ENCODE measurements around the gene ALDH1L2. TPM values are rescaled to one million over a fixed set of nuclear protein-coding genes. Genes with fewer than 3 reads are reported as not detected.

Gene ALDH1L2
- polyA plus RNA-seq, 1 donor from 2014 or later = 0.35 TPM

- Histone ChIP-seq H3K27me3 (ENCODE audit: insufficient read depth, low read depth, low read length) (no peaks in the 10 kb centered on the region), H3K36me3 (ENCODE audit: insufficient read depth, low read length) (no peaks in the 10 kb centered on the region), H3F3A (ENCODE audit: insufficient read depth, low read length, poor library complexity, severe bottlenecking) (no peaks in the 10 kb centered on the region), H3K27ac (ENCODE audit: low read length) (no peak overlapping the region), H3K9me3 (ENCODE audit: low read length) (no peaks in the 10 kb centered on the region), H3K79me2 (replicated peaks; ENCODE audit: insufficient read depth, low read length) (no peaks in the 10 kb centered on the region), H2AFZ (ENCODE audit: low read depth, low read length) (no peak overlapping the region), H3K4me2 (ENCODE audit: low read length) (no peak overlapping the region), H4K20me1 (ENCODE audit: insufficient read depth) (no peaks in the 10 kb centered on the region), H3K9ac (ENCODE audit: low read length) (no peak overlapping the region), H3K4me3 (ENCODE audit: low read length) (no peak overlapping the region), H3K9me2 (ENCODE audit: insufficient read depth, low read length) (no peaks in the 10 kb centered on the region)
- TF ChIP-seq SMC3 (conservative IDR thresholded peaks at IDR 0.05; ENCODE audit: poor library complexity) (no peak), CTCF (IDR thresholded peaks at IDR 0.05; ENCODE audit: poor library complexity, severe bottlenecking) (no peak), REST (IDR thresholded peaks at IDR 0.05; ENCODE audit: borderline replicate concordance) (no peak), TAF1 (IDR thresholded peaks at IDR 0.05; ENCODE audit: low read depth) (no peak), EP300 (conservative IDR thresholded peaks at IDR 0.05; ENCODE audit: poor library complexity, severe bottlenecking) (no peak), EZH2 (IDR thresholded peaks at IDR 0.05; ENCODE audit: borderline replicate concordance, insufficient read depth, low read length, poor library complexity, severe bottlenecking) (no peak), POLR2AphosphoS5 (IDR thresholded peaks at IDR 0.05) (no peak), MXI1 (conservative IDR thresholded peaks at IDR 0.05; ENCODE audit: poor library complexity, severe bottlenecking) (no peak), RAD21 (conservative IDR thresholded peaks at IDR 0.05) (no peak)
Measured at GRCh38 chr12:105072888-105073488, 11.3 kb downstream of the ALDH1L2 start.

DNA sequence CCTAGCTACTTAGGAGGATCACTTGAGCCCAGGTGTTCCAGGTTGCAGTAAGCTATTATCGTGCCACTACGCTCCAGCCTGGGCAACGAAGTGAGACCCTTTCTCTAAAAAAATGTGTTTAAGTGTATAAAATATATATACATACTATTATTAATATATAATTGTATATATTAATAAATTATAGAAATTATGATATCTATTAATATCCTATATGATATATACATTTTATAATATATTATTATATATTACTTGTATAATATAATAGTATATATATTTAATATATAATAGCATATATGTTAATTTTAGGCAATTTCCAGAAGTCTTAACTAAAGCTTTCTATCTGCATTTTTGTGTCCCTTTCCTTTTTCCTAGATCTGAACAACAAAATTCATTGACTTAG is 12.3 kb downstream of the ALDH1L2 start:
- TF ChIP-seq MXI1 (conservative IDR thresholded peaks at IDR 0.05; ENCODE audit: poor library complexity, severe bottlenecking) (no peak), POLR2AphosphoS5 (IDR thresholded peaks at IDR 0.05) (no peak), EP300 (conservative IDR thresholded peaks at IDR 0.05; ENCODE audit: poor library complexity, severe bottlenecking) (no peak), CTCF (IDR thresholded peaks at IDR 0.05; ENCODE audit: poor library complexity, severe bottlenecking) (no peak), TAF1 (IDR thresholded peaks at IDR 0.05; ENCODE audit: low read depth) (no peak), REST (IDR thresholded peaks at IDR 0.05; ENCODE audit: borderline replicate concordance) (no peak), SMC3 (conservative IDR thresholded peaks at IDR 0.05; ENCODE audit: poor library complexity) (no peak), EZH2 (IDR thresholded peaks at IDR 0.05; ENCODE audit: borderline replicate concordance, insufficient read depth, low read length, poor library complexity, severe bottlenecking) (no peak), RAD21 (conservative IDR thresholded peaks at IDR 0.05) (no peak)
- no peaks in the 10 kb centered on the region for H4K20me1 ChIP-seq (ENCODE audit: insufficient read depth)

More for the DNA sequence above, 12.3 kb downstream of the ALDH1L2 start:
- Histone ChIP-seq H3K36me3 (ENCODE audit: insufficient read depth, low read length) (no peaks in the 10 kb centered on the region), H3K4me2 (ENCODE audit: low read length) (no peak overlapping the region), H3K27ac (ENCODE audit: low read length) (no peak overlapping the region), H3K4me3 (ENCODE audit: low read length) (no peak overlapping the region), H3K9me3 (ENCODE audit: low read length) (no peaks in the 10 kb centered on the region), H3K79me2 (replicated peaks; ENCODE audit: insufficient read depth, low read length) (no peaks in the 10 kb centered on the region), H3K27me3 (ENCODE audit: insufficient read depth, low read depth, low read length) (no peaks in the 10 kb centered on the region), H3K9me2 (ENCODE audit: insufficient read depth, low read length) (no peaks in the 10 kb centered on the region), H3K9ac (ENCODE audit: low read length) (no peak overlapping the region), H3F3A (ENCODE audit: insufficient read depth, low read length, poor library complexity, severe bottlenecking) (no peaks in the 10 kb centered on the region), H2AFZ (ENCODE audit: low read depth, low read length) (no peak overlapping the region)

All from neural cell (in vitro differentiated cells).